ENCODE data around the gene ZNF670. TPM values are rescaled to one million over a fixed set of nuclear protein-coding genes. Genes with fewer than 3 reads are reported as not detected.

The ZNF670 gene
- total and polyA plus RNA-seq, 9 of the 15 experiments (the other 6 are each of a cell fraction or from before 2014, with no cell fraction given) = 7.1 to 23.4 (median 11.8) TPM

DNA sequence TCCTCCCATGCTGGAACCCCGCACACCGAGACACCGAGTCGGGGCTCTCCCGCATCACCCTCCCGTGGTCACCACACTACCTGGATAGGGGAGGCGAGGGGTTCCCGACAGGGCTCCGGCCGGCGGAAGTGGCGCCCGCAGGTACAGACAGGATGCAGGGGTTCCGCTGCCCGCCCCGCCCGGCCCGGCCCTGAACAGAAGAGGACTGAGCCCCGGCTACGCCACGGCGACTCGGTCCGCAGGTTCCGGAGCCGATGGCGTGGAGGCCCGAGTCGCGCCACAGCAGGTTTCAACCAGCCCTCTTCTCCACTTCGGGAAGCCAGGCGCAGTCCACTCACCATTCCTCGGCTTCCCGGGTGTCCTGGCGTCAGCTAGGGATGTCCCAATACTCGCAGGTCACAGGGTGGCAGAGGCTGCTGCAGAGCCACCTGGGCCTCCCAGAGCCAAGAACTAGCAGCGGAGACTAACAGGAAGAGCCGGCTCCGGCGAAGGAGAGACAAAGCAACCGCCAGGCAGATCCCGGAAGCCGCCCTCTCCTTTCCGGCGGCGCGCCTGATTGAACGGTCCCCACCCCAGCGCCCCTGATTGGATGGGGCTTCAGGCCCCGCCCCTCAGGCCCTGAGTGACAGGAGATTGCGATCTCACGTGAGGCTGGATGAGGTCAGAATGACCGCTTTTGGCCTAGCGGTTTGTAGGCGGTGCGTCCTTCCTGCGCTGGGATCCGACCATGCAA lies 25.4 kb upstream of the ZNF670 start, which contains the start of gene ZNF669 (continued):
- TF ChIP-seq ZNF24 (IDR thresholded peaks at IDR 0.05) (no peak), ZZZ3 (IDR thresholded peaks at IDR 0.05) (no peak), ZC3H4 (CRISPR knock-in tag; IDR thresholded peaks at IDR 0.05; ENCODE audit: borderline replicate concordance) (no peak; the same call in 1 of the 2 replicates), SMARCA5 (IDR thresholded peaks at IDR 0.05) (no peak), ZC3H11A (IDR thresholded peaks at IDR 0.05; ENCODE audit: low read depth, low read length) (no peak), ZNF77 (CRISPR knock-in tag; IDR thresholded peaks at IDR 0.05) (no peak), NR2C2 (CRISPR knock-in tag; IDR thresholded peaks at IDR 0.05) (no peak), NR2C2 (tag; IDR thresholded peaks at IDR 0.05) (peak; percentile 69), ARNT (IDR thresholded peaks at IDR 0.05) (0 out of 4 replicates have a peak, but pooled peaks of 1 of the 2 experiments have one; percentile 44), RCOR1 (IDR thresholded peaks at IDR 0.05; ENCODE audit: borderline replicate concordance in 1 of 2, low read depth in 2 of 2, low read length in 2 of 2) (peak in 1 of 2 experiments; percentile 85; a peak in 2 of 4 replicates)
- TF ChIP-seq, protein P1, sequence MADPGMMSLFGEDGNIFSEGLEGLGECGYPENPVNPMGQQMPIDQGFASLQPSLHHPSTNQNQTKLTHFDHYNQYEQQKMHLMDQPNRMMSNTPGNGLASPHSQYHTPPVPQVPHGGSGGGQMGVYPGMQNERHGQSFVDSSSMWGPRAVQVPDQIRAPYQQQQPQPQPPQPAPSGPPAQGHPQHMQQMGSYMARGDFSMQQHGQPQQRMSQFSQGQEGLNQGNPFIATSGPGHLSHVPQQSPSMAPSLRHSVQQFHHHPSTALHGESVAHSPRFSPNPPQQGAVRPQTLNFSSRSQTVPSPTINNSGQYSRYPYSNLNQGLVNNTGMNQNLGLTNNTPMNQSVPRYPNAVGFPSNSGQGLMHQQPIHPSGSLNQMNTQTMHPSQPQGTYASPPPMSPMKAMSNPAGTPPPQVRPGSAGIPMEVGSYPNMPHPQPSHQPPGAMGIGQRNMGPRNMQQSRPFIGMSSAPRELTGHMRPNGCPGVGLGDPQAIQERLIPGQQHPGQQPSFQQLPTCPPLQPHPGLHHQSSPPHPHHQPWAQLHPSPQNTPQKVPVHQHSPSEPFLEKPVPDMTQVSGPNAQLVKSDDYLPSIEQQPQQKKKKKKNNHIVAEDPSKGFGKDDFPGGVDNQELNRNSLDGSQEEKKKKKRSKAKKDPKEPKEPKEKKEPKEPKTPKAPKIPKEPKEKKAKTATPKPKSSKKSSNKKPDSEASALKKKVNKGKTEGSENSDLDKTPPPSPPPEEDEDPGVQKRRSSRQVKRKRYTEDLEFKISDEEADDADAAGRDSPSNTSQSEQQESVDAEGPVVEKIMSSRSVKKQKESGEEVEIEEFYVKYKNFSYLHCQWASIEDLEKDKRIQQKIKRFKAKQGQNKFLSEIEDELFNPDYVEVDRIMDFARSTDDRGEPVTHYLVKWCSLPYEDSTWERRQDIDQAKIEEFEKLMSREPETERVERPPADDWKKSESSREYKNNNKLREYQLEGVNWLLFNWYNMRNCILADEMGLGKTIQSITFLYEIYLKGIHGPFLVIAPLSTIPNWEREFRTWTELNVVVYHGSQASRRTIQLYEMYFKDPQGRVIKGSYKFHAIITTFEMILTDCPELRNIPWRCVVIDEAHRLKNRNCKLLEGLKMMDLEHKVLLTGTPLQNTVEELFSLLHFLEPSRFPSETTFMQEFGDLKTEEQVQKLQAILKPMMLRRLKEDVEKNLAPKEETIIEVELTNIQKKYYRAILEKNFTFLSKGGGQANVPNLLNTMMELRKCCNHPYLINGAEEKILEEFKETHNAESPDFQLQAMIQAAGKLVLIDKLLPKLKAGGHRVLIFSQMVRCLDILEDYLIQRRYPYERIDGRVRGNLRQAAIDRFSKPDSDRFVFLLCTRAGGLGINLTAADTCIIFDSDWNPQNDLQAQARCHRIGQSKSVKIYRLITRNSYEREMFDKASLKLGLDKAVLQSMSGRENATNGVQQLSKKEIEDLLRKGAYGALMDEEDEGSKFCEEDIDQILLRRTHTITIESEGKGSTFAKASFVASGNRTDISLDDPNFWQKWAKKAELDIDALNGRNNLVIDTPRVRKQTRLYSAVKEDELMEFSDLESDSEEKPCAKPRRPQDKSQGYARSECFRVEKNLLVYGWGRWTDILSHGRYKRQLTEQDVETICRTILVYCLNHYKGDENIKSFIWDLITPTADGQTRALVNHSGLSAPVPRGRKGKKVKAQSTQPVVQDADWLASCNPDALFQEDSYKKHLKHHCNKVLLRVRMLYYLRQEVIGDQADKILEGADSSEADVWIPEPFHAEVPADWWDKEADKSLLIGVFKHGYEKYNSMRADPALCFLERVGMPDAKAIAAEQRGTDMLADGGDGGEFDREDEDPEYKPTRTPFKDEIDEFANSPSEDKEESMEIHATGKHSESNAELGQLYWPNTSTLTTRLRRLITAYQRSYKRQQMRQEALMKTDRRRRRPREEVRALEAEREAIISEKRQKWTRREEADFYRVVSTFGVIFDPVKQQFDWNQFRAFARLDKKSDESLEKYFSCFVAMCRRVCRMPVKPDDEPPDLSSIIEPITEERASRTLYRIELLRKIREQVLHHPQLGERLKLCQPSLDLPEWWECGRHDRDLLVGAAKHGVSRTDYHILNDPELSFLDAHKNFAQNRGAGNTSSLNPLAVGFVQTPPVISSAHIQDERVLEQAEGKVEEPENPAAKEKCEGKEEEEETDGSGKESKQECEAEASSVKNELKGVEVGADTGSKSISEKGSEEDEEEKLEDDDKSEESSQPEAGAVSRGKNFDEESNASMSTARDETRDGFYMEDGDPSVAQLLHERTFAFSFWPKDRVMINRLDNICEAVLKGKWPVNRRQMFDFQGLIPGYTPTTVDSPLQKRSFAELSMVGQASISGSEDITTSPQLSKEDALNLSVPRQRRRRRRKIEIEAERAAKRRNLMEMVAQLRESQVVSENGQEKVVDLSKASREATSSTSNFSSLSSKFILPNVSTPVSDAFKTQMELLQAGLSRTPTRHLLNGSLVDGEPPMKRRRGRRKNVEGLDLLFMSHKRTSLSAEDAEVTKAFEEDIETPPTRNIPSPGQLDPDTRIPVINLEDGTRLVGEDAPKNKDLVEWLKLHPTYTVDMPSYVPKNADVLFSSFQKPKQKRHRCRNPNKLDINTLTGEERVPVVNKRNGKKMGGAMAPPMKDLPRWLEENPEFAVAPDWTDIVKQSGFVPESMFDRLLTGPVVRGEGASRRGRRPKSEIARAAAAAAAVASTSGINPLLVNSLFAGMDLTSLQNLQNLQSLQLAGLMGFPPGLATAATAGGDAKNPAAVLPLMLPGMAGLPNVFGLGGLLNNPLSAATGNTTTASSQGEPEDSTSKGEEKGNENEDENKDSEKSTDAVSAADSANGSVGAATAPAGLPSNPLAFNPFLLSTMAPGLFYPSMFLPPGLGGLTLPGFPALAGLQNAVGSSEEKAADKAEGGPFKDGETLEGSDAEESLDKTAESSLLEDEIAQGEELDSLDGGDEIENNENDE (IDR thresholded peaks at IDR 0.05; ENCODE audit: low read depth, low read length) = no peak
- TF ChIP-seq, protein P2, sequence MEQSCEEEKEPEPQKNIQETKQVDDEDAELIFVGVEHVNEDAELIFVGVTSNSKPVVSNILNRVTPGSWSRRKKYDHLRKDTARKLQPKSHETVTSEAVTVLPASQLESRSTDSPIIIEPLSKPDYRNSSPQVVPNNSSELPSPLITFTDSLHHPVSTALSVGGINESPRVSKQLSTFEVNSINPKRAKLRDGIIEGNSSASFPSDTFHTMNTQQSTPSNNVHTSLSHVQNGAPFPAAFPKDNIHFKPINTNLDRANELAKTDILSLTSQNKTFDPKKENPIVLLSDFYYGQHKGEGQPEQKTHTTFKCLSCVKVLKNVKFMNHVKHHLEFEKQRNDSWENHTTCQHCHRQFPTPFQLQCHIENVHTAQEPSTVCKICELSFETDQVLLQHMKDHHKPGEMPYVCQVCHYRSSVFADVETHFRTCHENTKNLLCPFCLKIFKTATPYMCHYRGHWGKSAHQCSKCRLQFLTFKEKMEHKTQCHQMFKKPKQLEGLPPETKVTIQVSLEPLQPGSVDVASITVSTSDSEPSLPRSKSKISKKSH (CRISPR knock-in tag; IDR thresholded peaks at IDR 0.05) = no peak
- TF ChIP-seq, protein P3, sequence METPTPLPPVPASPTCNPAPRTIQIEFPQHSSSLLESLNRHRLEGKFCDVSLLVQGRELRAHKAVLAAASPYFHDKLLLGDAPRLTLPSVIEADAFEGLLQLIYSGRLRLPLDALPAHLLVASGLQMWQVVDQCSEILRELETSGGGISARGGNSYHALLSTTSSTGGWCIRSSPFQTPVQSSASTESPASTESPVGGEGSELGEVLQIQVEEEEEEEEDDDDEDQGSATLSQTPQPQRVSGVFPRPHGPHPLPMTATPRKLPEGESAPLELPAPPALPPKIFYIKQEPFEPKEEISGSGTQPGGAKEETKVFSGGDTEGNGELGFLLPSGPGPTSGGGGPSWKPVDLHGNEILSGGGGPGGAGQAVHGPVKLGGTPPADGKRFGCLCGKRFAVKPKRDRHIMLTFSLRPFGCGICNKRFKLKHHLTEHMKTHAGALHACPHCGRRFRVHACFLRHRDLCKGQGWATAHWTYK (CRISPR knock-in tag; IDR thresholded peaks at IDR 0.05) = 0 out of 2 replicates have a peak, but pooled peaks have one; percentile 42

Data from K562 (cell line).